ENCODE results near the gene IDUA. TPM values are rescaled to one million over a fixed set of nuclear protein-coding genes. Genes with fewer than 3 reads are reported as not detected.
"Not testable (repeated sequence)": the region's sequence is repeated elsewhere in the genome, so short reads cannot be mapped to it uniquely, and the experiment has no call there.

The IDUA gene
- total RNA-seq, 1 donor = 21.7 TPM

- TF ChIP-seq CTCF (IDR thresholded peaks at IDR 0.05; ENCODE audit: insufficient read depth, low read length) = no peak
- H3K4me3 ChIP-seq (ENCODE audit: low read depth, low read length) = no peak overlapping the region
- DNase-seq (ENCODE audit: low read depth) = no peak
Observed at GRCh38 chr4:996997-997374, 10.1 kb downstream of the IDUA start.

- TF ChIP-seq CTCF (IDR thresholded peaks at IDR 0.05; ENCODE audit: insufficient read depth, low read length) = no peak
- no peak for DNase-seq (ENCODE audit: low read depth)
- peak overlapping the region; percentile 37 for H3K4me3 ChIP-seq (ENCODE audit: low read depth, low read length)
Observed at GRCh38 chr4:997375-998071, 10.7 kb downstream of the IDUA start.

GRCh38 chr4:998096-998691 lies 11.3 kb downstream of the IDUA start:
- TF ChIP-seq CTCF (IDR thresholded peaks at IDR 0.05; ENCODE audit: insufficient read depth, low read length) = no peak
- H3K4me3 ChIP-seq (ENCODE audit: low read depth, low read length) = no peak overlapping the region
- no peak for DNase-seq (ENCODE audit: low read depth)

- not testable (repeated sequence) for DNase-seq (ENCODE audit: low read depth); H3K4me3 ChIP-seq (ENCODE audit: low read depth, low read length)
Observed at GRCh38 chr4:999240-999863, 12.5 kb downstream of the IDUA start.

- DNase-seq (ENCODE audit: low read depth) = no peak
- no peak for TF ChIP-seq CTCF (IDR thresholded peaks at IDR 0.05; ENCODE audit: insufficient read depth, low read length)
- H3K4me3 ChIP-seq (ENCODE audit: low read depth, low read length) = no peak overlapping the region
Observed at GRCh38 chr4:999882-1000425, 13.1 kb downstream of the IDUA start.

GRCh38 chr4:1000686-1001260 lies 13.9 kb downstream of the IDUA start:
- TF ChIP-seq CTCF (IDR thresholded peaks at IDR 0.05; ENCODE audit: insufficient read depth, low read length) = no peak
- no peak overlapping the region for H3K4me3 ChIP-seq (ENCODE audit: low read depth, low read length)
- no peak for DNase-seq (ENCODE audit: low read depth)

GRCh38 chr4:1001561-1002130 lies 14.8 kb downstream of the IDUA start:
- H3K4me3 ChIP-seq (ENCODE audit: low read depth, low read length) = no peak overlapping the region
- no peak for TF ChIP-seq CTCF (IDR thresholded peaks at IDR 0.05; ENCODE audit: insufficient read depth, low read length)
- no peak for DNase-seq (ENCODE audit: low read depth)

All from fibroblast of the aortic adventitia (primary cell).